ENCODE measurements around the gene PRELID1. TPM values are rescaled to one million over a fixed set of nuclear protein-coding genes. Genes with fewer than 3 reads are reported as not detected.

Gene PRELID1
- total and polyA plus RNA-seq, 2 donors (not counting 3 experiments of a cell fraction or from before 2014, with no cell fraction given): 201 to 293 TPM

DNA sequence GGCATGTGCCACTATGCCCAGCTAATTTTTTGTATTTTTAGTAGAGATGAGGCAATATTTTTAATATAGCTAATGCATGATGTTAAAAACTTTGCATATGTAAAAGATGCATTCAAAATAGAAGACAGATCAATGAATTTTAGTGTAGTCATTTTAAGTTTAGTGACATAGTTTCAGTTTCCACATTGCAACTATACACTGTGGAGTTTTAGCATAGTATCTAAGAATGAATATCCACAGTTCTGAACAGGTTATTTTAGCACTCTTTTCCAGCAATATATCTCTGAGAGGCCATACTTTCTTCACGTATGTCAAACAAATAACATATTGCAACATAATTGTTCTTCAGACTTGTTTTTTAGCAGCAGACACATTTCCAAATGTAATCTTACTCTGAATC, 39.4 kb upstream of the PRELID1 start:
- Histone ChIP-seq H3K4me2 (ENCODE audit: insufficient read depth, low read length) (no peak overlapping the region), H4K20me1 (replicated peaks; ENCODE audit: control insufficient read depth, extremely low read depth, insufficient read depth, low read length) (no peaks in the 10 kb centered on the region), H3K4me3 (replicated peaks in 1 of 3; ENCODE audit: insufficient read depth in 1 of 3, low read depth in 1 of 3, low read length in 3 of 3) (no peak overlapping the region), H3K4me1 (ENCODE audit: control insufficient read depth, extremely low read depth, insufficient read depth, low read length) (no peaks in the 10 kb centered on the region), H3K9me1 (replicated peaks; ENCODE audit: control insufficient read depth, extremely low read depth, insufficient read depth, low read length) (no peaks in the 10 kb centered on the region), H3K9ac (replicated peaks; ENCODE audit: extremely low read depth, insufficient read depth, low read length) (no peak overlapping the region), H3K27ac (ENCODE audit: insufficient read depth, low read depth, low read length) (no peak overlapping the region), H2AFZ (ENCODE audit: low read depth, low read length) (no peak overlapping the region), H3K36me3 (ENCODE audit: control insufficient read depth in 2 of 2, extremely low read depth in 1 of 2, insufficient read depth in 2 of 2, low read length in 2 of 2) (peaks cover 12 to 16% of the 10 kb centered on the region in 2 experiments), H3K9me3 (replicated peaks; ENCODE audit: control insufficient read depth, insufficient read depth, low read length) (no peaks in the 10 kb centered on the region), H3K27me3 (ENCODE audit: control insufficient read depth in 2 of 2, insufficient read depth in 2 of 2, low read length in 2 of 2) (no peaks in the 10 kb centered on the region), H3K79me2 (ENCODE audit: control insufficient read depth, insufficient read depth, low read length) (no peaks in the 10 kb centered on the region)
- intact Hi-C loops (cut with micrococcal nuclease): no loop called here
- no peak for DNase-seq (ENCODE audit: low read depth, low spot score)
- TF ChIP-seq EZH2 (IDR thresholded peaks at IDR 0.05; ENCODE audit: borderline replicate concordance, low read depth, low read length, severe bottlenecking) (no peak), GATA2 (IDR thresholded peaks at IDR 0.05; ENCODE audit: insufficient read depth, insufficient read length, low read depth, low read length) (no peak), POLR2A (IDR thresholded peaks at IDR 0.05; ENCODE audit: low read depth, low read length) (no peak), JUN (IDR thresholded peaks at IDR 0.05; ENCODE audit: borderline replicate concordance, insufficient read depth, insufficient read length, low read depth) (no peak), POLR2AphosphoS5 (IDR thresholded peaks at IDR 0.05; ENCODE audit: insufficient read depth, low read depth, low read length) (no peak), MYC (IDR thresholded peaks at IDR 0.05; ENCODE audit: low read depth, low read length) (no peak)
- TF ChIP-seq, protein P1, sequence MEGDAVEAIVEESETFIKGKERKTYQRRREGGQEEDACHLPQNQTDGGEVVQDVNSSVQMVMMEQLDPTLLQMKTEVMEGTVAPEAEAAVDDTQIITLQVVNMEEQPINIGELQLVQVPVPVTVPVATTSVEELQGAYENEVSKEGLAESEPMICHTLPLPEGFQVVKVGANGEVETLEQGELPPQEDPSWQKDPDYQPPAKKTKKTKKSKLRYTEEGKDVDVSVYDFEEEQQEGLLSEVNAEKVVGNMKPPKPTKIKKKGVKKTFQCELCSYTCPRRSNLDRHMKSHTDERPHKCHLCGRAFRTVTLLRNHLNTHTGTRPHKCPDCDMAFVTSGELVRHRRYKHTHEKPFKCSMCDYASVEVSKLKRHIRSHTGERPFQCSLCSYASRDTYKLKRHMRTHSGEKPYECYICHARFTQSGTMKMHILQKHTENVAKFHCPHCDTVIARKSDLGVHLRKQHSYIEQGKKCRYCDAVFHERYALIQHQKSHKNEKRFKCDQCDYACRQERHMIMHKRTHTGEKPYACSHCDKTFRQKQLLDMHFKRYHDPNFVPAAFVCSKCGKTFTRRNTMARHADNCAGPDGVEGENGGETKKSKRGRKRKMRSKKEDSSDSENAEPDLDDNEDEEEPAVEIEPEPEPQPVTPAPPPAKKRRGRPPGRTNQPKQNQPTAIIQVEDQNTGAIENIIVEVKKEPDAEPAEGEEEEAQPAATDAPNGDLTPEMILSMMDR (IDR thresholded peaks at IDR 0.05; ENCODE audit: extremely low read depth in 1 of 2, insufficient read depth in 1 of 2, low read depth in 1 of 2, low read length in 2 of 2): no peak
- TF ChIP-seq, protein P2, sequence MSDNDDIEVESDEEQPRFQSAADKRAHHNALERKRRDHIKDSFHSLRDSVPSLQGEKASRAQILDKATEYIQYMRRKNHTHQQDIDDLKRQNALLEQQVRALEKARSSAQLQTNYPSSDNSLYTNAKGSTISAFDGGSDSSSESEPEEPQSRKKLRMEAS (IDR thresholded peaks at IDR 0.05; ENCODE audit: insufficient read depth, insufficient read length): no peak
- no peak for FAIRE-seq
- CTCF ChIA-PET: interaction anchor here (1.0 to 2.3 kb wide), 4 partner anchors 10 to 151 kb away, joined by 3 to 8 read pairs (median 3); no protein-coding TSS in a partner anchor
- POLR2A ChIA-PET: no interaction called here
- no TSS peak for BruUV-seq (replicated peaks)
- dilution Hi-C loops (cut with MboI; ENCODE audit: extremely low pct_ligation_motif_present, low sequenced_read_pairs): no loop called here
